Measurements from ENCODE around the gene UBE2F.

UBE2F gene

DNA sequence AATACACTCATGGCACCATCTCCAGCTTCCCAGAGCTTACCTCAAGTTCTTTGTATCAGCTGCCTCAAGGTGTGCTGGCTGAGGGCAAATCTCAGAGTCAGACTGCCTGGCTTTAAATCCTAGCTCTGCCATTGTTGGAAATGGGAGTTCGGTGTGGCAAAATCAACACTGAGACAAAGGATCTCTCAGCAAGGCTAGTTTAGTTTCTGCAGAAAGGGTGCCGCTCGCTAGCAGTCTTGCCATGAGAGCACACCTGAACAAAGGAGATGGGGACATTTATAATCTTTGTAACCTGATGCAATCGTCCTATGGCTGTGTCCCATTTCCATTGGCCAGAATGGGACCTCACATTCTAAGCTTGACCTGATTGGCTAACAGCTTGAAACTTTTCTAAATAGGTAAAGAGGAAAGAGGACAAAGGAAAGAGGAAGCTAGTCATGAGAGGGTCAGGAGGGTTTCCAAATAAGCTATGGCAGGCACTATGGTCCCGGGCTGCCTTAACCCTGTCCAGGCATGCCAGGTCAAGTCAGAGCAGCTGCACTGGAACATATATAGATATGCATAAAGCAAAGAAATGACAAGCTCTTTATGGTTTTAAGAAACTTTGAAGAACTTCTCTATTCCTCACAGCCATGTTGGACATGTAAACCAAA lies 4.3 kb upstream of the UBE2F start:
- TF ChIP-seq EP300 (IDR thresholded peaks at IDR 0.05; ENCODE audit: borderline replicate concordance): no peak
- no peak for TF ChIP-seq USF1 (IDR thresholded peaks at IDR 0.05)
- TF ChIP-seq REST (IDR thresholded peaks at IDR 0.05; ENCODE audit: low read depth): no peak
- no peak for TF ChIP-seq TEAD4 (IDR thresholded peaks at IDR 0.05)
- no peak for TF ChIP-seq ZBTB7A (IDR thresholded peaks at IDR 0.05; ENCODE audit: low read depth)
- no peak for TF ChIP-seq EGR1 (IDR thresholded peaks at IDR 0.05)

GRCh38 chr2:237964194-237964577 lies 2.6 kb upstream of the UBE2F start:
- TF ChIP-seq NFIC (IDR thresholded peaks at IDR 0.05): no peak
- no peak for TF ChIP-seq TCF12 (IDR thresholded peaks at IDR 0.05; ENCODE audit: low read depth)
- TF ChIP-seq TEAD4 (IDR thresholded peaks at IDR 0.05): no peak

- TF ChIP-seq ZBTB7A (IDR thresholded peaks at IDR 0.05; ENCODE audit: low read depth) (no peak), EP300 (IDR thresholded peaks at IDR 0.05; ENCODE audit: borderline replicate concordance) (no peak), MAX (IDR thresholded peaks at IDR 0.05) (no peak), TEAD4 (IDR thresholded peaks at IDR 0.05) (no peak), EGR1 (IDR thresholded peaks at IDR 0.05) (no peak), TAF1 (IDR thresholded peaks at IDR 0.05; ENCODE audit: low read depth) (no peak), REST (IDR thresholded peaks at IDR 0.05; ENCODE audit: low read depth) (no peak), NFIC (IDR thresholded peaks at IDR 0.05) (no peak), CREB1 (IDR thresholded peaks at IDR 0.05; ENCODE audit: low read depth) (no peak), CEBPB (IDR thresholded peaks at IDR 0.05) (no peak), FOXM1 (IDR thresholded peaks at IDR 0.05; ENCODE audit: borderline replicate concordance, low read depth) (no peak), USF1 (IDR thresholded peaks at IDR 0.05) (no peak), RAD21 (IDR thresholded peaks at IDR 0.05; ENCODE audit: low read depth) (no peak), YY1 (IDR thresholded peaks at IDR 0.05; ENCODE audit: low read depth) (no peak)
Observed at GRCh38 chr2:237964578-237965404, 2.0 kb upstream of the UBE2F start.

DNA sequence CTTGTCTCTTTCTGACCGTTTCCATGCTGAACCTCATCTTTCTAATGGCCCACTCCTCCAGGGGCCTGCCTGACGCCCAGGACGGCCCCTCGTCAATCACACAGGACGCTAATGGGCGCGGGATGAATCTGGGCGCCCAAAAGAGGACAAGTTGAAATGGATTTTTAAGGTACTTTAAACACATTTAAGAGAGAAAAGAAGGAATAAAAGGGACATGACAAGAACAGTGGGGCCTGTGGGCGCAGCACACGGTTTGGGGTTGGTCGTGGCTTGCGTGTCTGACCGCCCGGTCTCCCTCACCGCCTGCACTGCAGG lies 607 bp upstream of the UBE2F start:
- TF ChIP-seq RAD21 (IDR thresholded peaks at IDR 0.05; ENCODE audit: low read depth) (no peak), EP300 (IDR thresholded peaks at IDR 0.05; ENCODE audit: borderline replicate concordance) (no peak), REST (IDR thresholded peaks at IDR 0.05; ENCODE audit: low read depth) (no peak), YY1 (IDR thresholded peaks at IDR 0.05; ENCODE audit: low read depth) (no peak), ZBTB7A (IDR thresholded peaks at IDR 0.05; ENCODE audit: low read depth) (no peak), TEAD4 (IDR thresholded peaks at IDR 0.05) (no peak), EGR1 (IDR thresholded peaks at IDR 0.05) (no peak)

GRCh38 chr2:237967463-237967951 lies 693 bp downstream of the UBE2F start:
- TF ChIP-seq CEBPB (IDR thresholded peaks at IDR 0.05) (no peak), EGR1 (IDR thresholded peaks at IDR 0.05) (no peak), MAX (IDR thresholded peaks at IDR 0.05) (peak; percentile 22; the same call in 1 of the 2 replicates), REST (IDR thresholded peaks at IDR 0.05; ENCODE audit: low read depth) (no peak), NFIC (IDR thresholded peaks at IDR 0.05) (no peak)

All from Ishikawa (cell line).